ENCODE measurements around the gene NUB1. TPM values are rescaled to one million over a fixed set of nuclear protein-coding genes. Genes with fewer than 3 reads are reported as not detected.

NUB1 gene
- total RNA-seq, 1 donor = 51.0 TPM

DNA sequence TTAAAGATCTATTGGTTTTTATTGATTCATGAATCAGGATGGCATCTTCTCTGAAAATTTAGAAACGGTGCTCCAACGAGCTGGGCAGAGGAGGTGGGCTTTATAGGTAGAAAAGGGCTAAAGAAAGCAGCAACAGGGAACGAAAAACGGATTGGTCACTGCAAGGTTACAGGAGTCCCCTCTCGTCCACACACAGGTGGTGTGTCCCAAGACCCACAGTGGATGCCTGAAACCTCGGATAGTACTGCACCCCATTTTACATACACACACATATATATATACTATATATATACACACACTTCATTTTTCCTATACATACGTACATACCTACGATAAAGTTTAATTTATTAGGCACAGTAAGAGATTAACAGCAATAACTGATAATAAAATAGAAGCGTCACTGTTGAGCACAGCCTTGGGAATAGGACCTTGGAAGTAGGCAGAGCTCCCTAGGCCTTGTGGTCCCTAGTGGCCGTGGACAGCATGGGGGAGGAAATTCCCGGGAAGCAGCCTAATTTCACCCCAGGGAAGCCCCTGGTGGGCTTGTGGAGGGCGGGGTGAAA is 737 bp upstream of the NUB1 start:
- DNase-seq (ENCODE audit: low read depth) = no peak
- H3K4me3 ChIP-seq (ENCODE audit: low read depth, low read length) = peak overlapping the region; percentile 34
- TF ChIP-seq, protein P1, sequence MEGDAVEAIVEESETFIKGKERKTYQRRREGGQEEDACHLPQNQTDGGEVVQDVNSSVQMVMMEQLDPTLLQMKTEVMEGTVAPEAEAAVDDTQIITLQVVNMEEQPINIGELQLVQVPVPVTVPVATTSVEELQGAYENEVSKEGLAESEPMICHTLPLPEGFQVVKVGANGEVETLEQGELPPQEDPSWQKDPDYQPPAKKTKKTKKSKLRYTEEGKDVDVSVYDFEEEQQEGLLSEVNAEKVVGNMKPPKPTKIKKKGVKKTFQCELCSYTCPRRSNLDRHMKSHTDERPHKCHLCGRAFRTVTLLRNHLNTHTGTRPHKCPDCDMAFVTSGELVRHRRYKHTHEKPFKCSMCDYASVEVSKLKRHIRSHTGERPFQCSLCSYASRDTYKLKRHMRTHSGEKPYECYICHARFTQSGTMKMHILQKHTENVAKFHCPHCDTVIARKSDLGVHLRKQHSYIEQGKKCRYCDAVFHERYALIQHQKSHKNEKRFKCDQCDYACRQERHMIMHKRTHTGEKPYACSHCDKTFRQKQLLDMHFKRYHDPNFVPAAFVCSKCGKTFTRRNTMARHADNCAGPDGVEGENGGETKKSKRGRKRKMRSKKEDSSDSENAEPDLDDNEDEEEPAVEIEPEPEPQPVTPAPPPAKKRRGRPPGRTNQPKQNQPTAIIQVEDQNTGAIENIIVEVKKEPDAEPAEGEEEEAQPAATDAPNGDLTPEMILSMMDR (IDR thresholded peaks at IDR 0.05; ENCODE audit: insufficient read depth, low read depth, low read length) = peak; percentile 11

DNA sequence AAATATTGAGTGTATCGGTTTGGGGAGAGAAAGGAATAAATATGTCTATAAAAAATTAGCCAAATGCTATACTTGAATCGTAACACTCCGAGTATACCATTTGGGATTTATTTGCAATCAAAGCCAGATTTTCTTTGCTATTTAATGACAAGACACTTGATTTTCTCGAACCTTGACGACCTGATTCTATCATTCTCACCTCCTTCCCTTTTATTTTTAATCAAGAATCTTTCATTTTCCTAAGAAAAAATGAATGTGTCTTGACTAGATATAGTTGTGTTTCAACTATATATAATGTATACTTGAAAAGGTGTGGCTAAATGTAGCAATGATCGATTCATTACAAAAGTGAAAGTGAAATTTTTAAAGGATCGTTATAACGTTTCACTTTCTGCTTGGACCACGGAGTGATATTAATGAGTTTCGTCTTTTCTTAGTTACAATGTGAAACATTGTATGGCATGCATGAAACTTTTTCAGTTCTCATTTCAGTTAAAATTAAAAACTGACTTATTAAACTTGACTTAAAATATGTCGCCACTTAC is 562 bp downstream of the NUB1 start:
- peak; percentile 41 for DNase-seq (ENCODE audit: low read depth)
- TF ChIP-seq, protein P1 (IDR thresholded peaks at IDR 0.05; ENCODE audit: insufficient read depth, low read depth, low read length) = no peak
- H3K4me3 ChIP-seq (ENCODE audit: low read depth, low read length) = peak overlapping the region; percentile 87

DNA sequence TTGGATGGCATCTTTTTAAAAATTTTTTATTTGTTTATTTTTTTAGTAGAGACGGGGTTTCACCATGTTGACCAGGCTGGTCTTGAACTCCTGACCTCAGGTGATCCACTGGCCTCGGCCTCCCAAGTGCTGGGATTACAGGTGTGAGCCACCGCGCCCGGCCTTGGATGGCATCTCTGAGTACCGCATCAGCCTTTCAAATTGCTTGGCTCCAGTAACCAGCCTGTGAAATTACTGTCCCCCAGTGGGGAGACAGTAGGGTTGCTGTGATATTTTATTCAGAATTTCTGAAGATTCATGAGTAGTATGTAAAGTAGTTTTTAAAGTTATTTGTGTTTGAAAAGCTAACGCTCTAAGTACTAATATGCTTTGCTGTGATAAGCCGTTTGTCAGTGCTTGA is 1.2 kb downstream of the NUB1 start:
- DNase-seq (ENCODE audit: low read depth) = no peak
- H3K4me3 ChIP-seq (ENCODE audit: low read depth, low read length) = peak overlapping the region; percentile 87
- TF ChIP-seq, protein P1 (IDR thresholded peaks at IDR 0.05; ENCODE audit: insufficient read depth, low read depth, low read length) = no peak

DNA sequence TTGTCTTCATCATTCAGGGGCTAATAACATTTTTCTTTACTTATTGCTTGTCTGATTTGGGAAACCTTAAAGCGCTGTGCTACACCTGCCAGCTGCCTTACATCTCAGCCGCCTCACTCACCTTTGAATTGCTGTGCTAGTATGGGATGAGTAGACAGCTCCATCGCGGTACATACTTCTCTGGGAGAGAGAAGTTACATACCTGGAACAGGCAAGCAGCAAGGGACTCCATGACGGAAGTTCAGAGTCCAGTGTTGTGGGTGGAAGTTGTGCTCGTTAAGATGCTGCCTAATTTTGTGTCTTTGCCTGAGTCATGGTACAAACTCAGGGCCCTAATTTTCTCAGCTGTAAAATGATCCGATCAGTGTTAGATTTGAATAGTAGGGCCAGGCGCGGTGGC is 1.9 kb downstream of the NUB1 start:
- TF ChIP-seq, protein P1 (IDR thresholded peaks at IDR 0.05; ENCODE audit: insufficient read depth, low read depth, low read length) = no peak
- DNase-seq (ENCODE audit: low read depth) = no peak
- no peak overlapping the region for H3K4me3 ChIP-seq (ENCODE audit: low read depth, low read length)

DNA sequence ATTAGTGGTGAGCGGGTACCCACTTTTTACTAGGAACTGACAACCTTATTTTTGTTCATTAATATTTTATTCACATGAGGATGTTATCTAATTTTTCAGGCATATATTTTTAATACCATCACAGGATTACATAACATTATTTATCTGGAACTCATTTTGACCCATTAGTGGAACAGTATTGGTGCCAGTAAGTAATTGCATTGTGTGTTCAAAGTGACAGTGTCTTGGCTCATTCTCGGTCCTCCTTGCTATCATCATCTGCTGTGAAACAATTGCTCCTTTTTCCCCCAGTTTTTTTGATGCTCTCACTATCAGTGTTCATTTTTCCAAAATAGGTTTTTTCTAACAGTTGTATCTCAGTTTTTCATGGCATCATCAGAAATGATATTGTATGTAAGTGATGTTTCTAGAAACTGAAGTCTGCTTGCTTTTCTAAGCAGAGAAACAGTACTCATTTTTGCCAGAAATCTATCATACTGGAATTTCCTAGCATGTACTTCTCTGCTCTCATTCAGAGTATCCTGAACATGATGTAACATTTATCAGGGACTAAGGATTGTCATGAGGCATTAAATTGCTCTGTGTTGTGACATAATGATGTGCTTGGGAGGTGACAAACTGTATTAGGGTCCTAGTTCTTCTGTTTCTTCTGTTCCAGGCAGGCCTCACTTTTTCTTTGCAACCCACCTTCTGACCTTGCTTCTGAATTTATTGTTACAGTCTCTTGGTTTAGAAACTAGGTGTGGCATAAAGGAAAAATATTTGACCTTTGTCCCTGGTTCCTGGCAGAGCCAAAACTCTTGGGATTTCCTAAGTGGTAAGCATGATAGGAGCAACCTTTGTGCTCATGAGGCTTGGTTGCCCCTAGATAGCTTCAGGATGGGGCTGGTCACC is 4.2 kb downstream of the NUB1 start:
- DNase-seq (ENCODE audit: low read depth) = no peak
- TF ChIP-seq, protein P1 (IDR thresholded peaks at IDR 0.05; ENCODE audit: insufficient read depth, low read depth, low read length) = no peak
- no peak overlapping the region for H3K4me3 ChIP-seq (ENCODE audit: low read depth, low read length)

DNA sequence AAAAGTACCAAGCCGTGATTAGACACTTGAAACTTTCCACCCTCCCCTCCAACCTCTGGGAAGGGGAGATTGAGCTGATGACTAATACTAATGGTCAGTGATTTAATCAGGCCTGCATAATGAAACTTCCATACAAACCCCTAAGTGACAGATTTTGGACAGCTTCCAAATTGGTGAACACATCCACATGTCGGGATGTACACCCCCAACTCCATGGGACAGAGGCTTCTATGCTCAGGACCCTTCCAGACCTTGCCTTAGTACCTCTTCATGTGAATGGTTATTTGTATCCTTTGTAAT is 4.8 kb downstream of the NUB1 start:
- no peak overlapping the region for H3K4me3 ChIP-seq (ENCODE audit: low read depth, low read length)
- TF ChIP-seq, protein P1 (IDR thresholded peaks at IDR 0.05; ENCODE audit: insufficient read depth, low read depth, low read length) = no peak
- DNase-seq (ENCODE audit: low read depth) = no peak
